Stimulated activated naive CD8-positive, alpha-beta T cell treated with anti-CD3 and anti-CD28 coated beads, Interleukin-15, Interleukin-2, amounts not matched to agents 100 ng/mL and 50 ng/mL, for 24 hours (primary cell): ENCODE measurements around the gene FKBP3.
"Not testable (repeated sequence)": the region's sequence is repeated elsewhere in the genome, so short reads cannot be mapped to it uniquely, and the experiment has no call there.

ENCODE experiments used
- H3K27ac Mint-ChIP-seq: one replicate; pipeline ENCODE4 v1.8.0; 2021; ENCODE audit warnings: mild to moderate bottlenecking, mixed read lengths
- H3K27me3 Mint-ChIP-seq: one replicate; pipeline ENCODE4 v1.8.0; 2021; ENCODE audit warnings: mixed read lengths
- H3K36me3 Mint-ChIP-seq: one replicate; pipeline ENCODE4 v1.8.0; 2021; ENCODE audit warnings: low read depth, mixed read lengths
- H3K4me1 Mint-ChIP-seq: one replicate; pipeline ENCODE4 v1.8.0; 2021; ENCODE audit warnings: low read depth, mixed read lengths
- H3K4me3 Mint-ChIP-seq: one replicate; pipeline ENCODE4 v1.8.0; 2021; ENCODE audit warnings: mild to moderate bottlenecking, mixed read lengths
- H3K9me3 Mint-ChIP-seq: one replicate; pipeline ENCODE4 v1.8.0; 2021; ENCODE audit warnings: mixed read lengths

The FKBP3 gene

DNA sequence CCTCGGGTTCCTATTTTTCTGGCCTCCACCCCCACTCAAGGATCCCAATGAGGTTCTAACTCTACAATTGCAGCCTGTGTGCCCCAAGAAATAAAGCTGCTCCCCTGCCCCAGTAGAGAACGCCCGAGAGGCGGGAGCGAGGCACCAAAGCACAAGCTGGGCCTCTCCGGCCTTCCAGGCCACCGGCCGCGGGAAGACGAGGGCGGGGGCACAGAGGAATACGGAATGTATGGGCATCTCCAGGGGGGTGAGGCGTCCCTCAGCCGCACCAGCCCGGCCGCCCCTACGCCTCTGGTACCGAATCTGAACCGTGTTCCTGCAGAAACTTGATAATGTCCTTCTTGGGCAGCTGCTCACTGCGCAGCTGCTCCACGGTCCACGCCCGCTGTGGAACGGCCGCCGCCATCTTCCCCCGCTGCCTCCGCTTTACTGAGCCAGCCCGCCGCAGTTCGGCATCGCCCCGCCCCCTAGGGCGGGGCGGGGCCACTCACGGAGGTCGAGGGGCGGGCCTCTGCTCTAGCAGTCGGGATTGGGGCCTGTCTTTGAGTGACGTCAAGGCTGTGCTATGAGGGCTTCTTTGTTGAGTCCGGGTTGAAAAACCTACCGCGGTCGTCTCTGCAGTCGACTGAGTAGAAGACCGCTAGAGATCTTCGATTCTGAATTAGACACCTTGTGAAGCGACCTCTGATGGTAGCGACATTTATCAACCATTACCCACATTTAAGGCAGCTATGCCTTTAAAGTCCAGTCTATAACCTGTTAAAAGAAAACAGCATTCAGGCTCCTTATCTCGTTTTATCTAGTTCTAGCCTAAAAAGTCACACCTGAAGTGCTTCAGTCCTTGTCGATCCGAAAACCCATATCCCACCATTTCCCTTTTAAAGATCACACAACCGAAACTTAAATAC is at the start of gene FKBP3:
Gene FKBP3 (minus strand): TSS at position 431 of the 908 bp plus-strand sequence. CDS start 25 bp downstream, at position 406.
- Mint-ChIP-seq H3K27me3 (no peaks in the 10 kb centered on the region), H3K4me3 (peak within 1 kb of the TSS; percentile 97), H3K9me3 (no peaks in the 10 kb centered on the region), H3K36me3 (peaks cover 8% of the 10 kb centered on the region), H3K27ac (peak within 1 kb of the TSS; percentile 96), H3K4me1 (peaks cover 41% of the 10 kb centered on the region)

DNA sequence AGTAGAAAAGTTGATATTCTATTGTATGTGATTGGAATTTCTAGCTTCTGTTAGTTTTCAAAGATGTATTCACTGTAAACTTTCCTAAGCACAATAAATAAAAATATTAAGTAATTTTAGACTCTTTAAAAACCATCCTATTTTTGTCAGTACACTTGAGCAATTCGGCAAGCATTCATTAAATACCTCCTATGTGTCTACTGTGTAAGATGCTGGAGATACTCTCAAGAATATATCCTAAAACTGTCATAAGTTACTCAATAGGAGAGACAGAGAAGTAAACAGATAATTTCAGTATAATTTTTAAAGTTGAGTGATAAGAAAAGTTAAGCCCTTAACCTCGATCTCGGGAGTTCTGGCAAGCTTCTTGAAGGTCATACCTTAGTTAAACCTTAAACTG is 47.5 kb upstream of the FKBP3 start:
- H3K27ac Mint-ChIP-seq = no peak overlapping the region
- no peak overlapping the region for H3K4me3 Mint-ChIP-seq
- H3K4me1 Mint-ChIP-seq = no peaks in the 10 kb centered on the region
- no peaks in the 10 kb centered on the region for H3K27me3 Mint-ChIP-seq
- H3K9me3 Mint-ChIP-seq = no peaks in the 10 kb centered on the region
- H3K36me3 Mint-ChIP-seq = peaks cover 24% of the 10 kb centered on the region

DNA sequence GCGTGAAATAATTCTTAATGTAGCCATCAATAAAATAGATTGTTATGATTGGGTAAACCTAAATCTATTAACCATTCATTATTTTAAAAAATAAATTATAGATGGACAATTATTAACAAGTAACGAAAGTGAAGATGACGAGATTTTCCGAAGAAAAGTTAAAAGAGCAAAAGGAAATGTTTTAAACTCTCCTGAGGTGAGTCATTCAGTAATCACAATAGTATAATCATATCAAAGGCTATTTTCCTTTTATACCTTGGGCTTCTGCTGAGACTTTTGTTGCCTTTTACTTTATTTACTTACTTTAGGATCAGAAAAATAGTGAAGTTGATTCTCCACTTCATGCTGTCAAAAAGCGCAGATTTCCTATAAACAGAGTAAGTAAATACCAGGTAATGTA is 47.0 kb upstream of the FKBP3 start:
- Mint-ChIP-seq H3K9me3 (no peaks in the 10 kb centered on the region), H3K4me1 (no peaks in the 10 kb centered on the region), H3K27me3 (no peaks in the 10 kb centered on the region), H3K27ac (no peak overlapping the region), H3K36me3 (peaks cover 22% of the 10 kb centered on the region), H3K4me3 (no peak overlapping the region)

DNA sequence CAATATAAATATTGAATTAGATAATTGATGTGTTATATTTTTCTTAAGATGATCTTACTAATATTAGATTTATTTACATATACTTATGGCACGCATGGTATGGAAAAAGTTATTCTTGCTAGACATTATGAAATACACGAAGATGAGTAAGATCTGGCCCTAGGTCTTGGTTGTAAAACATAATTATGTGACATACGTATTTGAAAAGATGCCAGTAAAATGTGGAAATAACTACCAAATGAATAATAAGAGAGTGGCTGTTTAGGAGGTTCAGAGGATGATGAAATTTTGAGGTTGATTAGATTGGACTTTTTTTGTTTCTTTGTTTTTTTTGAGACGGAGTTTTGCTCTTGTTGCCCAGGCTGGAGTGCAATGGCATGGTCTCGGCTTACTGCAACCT is 42.8 kb upstream of the FKBP3 start:
- Mint-ChIP-seq H3K36me3 (peaks cover 28% of the 10 kb centered on the region), H3K27me3 (no peaks in the 10 kb centered on the region), H3K9me3 (no peaks in the 10 kb centered on the region), H3K4me3 (no peak overlapping the region), H3K27ac (no peak overlapping the region), H3K4me1 (no peaks in the 10 kb centered on the region)

DNA sequence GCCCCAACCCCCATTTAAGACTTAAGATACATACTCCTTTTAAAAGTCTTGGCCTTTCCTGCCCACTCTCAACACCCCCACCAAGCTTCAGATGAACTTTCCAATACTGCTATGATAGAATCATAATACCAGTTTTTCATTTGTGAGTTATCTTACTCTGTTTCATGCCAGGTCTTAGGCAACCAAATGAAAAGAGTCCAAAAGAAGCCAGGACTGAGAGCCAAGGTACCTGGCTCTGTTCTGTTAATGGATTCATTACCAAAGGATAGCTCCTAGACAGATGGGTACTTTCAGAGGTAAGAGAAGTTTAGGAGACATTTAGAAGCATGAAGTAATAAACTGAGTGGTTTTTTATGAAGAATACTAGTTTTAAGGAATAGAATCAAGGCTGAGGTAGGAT is 35.6 kb upstream of the FKBP3 start:
- Mint-ChIP-seq H3K27me3 (no peaks in the 10 kb centered on the region), H3K27ac (no peak overlapping the region), H3K36me3 (peaks cover 47% of the 10 kb centered on the region), H3K9me3 (no peaks in the 10 kb centered on the region), H3K4me3 (no peak overlapping the region), H3K4me1 (no peaks in the 10 kb centered on the region)

DNA sequence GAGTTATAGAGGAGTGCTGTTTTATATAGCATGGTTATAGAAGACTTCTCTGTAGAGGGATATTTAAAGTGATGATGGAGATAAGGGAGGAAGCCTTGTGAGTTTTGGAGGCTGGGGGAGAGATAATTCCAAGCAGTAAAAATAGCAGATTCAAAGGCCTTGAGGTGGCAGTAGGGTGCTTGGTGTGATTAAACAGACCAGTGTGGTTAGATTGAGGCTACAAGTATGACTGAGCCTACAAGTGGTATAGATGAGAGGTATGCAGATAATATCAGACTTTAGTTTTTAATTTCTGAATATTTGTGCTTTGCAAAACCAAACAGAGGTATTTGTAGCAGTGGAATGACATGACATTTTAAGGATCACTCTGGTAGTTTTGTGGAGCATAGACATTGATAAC is 21.8 kb upstream of the FKBP3 start:
- Mint-ChIP-seq H3K27ac (no peak overlapping the region), H3K4me1 (peaks cover 8% of the 10 kb centered on the region), H3K9me3 (no peaks in the 10 kb centered on the region), H3K27me3 (no peaks in the 10 kb centered on the region), H3K4me3 (no peak overlapping the region), H3K36me3 (peaks cover 26% of the 10 kb centered on the region)

DNA sequence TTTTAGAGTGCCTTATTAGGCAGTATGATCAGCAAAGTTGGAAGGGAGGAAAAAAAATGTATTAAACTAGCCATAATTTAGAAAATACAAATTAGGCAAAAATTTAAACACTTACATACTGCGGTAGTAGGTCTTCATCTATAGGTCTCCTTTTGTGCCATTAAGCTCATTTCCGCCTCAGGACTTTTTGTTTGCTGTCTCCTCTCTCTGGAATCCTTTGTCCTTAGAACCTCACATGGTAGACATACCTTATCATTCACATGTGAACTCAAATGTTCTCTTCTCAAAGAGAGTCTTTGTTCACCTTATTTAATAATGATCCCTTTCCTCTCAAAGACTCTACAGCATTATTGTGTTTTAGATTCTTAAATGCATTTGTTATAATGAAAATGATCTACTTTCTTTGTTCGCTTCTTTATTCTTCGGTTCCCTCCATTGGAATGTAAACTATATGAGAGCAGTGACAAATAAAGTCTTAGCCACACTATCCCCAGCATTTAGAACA is 16.2 kb upstream of the FKBP3 start:
- peaks cover 29% of the 10 kb centered on the region for H3K36me3 Mint-ChIP-seq
- no peaks in the 10 kb centered on the region for H3K27me3 Mint-ChIP-seq
- H3K27ac Mint-ChIP-seq = no peak overlapping the region
- H3K9me3 Mint-ChIP-seq = no peaks in the 10 kb centered on the region
- H3K4me3 Mint-ChIP-seq = no peak overlapping the region
- H3K4me1 Mint-ChIP-seq = no peaks in the 10 kb centered on the region

DNA sequence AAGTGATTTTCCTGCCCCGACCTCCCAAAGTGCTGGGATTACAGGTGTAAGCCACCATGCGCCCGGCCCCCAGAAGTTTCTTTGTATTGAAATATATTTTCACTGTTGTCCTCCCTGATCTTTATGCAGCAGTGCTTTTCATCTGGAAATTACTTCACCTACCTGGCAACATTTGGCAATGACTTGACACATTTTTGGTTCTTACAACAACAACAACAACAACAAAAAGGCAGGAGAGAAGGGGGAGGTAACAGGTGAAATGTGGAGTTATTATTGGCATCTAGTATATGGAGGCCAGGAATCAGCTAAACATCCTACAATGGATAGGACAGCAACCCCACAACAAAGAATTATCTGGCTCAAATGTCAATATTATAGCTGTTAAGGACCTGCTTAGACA is 15.3 kb upstream of the FKBP3 start:
- Mint-ChIP-seq H3K27ac (no peak overlapping the region), H3K4me3 (no peak overlapping the region), H3K36me3 (peaks cover 37% of the 10 kb centered on the region), H3K9me3 (no peaks in the 10 kb centered on the region), H3K4me1 (no peaks in the 10 kb centered on the region), H3K27me3 (no peaks in the 10 kb centered on the region)

DNA sequence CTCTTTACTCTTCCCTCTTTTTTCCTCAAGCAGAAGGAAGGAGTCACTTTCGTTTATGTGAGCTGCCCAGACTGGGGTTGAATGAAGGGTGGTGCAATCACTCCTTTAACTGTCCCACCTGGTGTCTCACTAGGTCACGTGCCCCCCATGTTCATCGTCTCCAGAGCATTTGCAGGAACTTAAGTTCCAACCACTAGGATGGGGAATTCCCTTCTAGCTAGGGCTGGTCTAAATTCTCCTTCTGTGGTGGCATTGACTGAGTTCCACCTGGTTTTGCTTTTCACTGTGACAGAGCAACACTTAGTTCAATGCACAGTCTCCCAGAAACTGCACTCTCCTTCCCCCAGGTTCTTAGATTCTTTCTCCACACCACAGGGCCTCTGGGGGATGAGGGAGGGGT is 10.9 kb upstream of the FKBP3 start:
- no peaks in the 10 kb centered on the region for H3K27me3 Mint-ChIP-seq
- H3K36me3 Mint-ChIP-seq = peaks cover 46% of the 10 kb centered on the region
- H3K4me3 Mint-ChIP-seq = no peak overlapping the region
- no peaks in the 10 kb centered on the region for H3K9me3 Mint-ChIP-seq
- H3K27ac Mint-ChIP-seq = no peak overlapping the region
- H3K4me1 Mint-ChIP-seq = peaks cover 7% of the 10 kb centered on the region

DNA sequence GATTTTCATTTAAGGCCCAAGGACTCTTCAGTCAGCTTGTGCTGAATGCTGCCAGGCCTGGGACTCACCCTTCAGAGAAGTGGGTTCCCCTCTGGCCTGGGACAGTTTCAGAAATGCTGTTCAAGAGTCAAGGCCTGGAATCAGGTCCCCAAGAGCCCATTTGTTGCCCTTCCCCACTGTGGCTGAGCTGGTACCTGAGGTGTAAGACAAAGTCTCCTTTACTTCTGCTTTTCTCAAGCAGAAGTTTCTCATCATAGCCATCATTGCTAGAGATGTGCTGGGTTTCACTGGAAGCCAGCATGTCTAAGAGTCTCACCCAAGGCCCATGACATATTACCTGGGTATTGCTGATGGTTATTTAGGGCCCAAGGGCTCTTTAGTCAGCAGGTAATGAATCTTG is 10.4 kb upstream of the FKBP3 start:
- Mint-ChIP-seq H3K27ac (no peak overlapping the region), H3K4me1 (peaks cover 10% of the 10 kb centered on the region), H3K27me3 (no peaks in the 10 kb centered on the region)

DNA sequence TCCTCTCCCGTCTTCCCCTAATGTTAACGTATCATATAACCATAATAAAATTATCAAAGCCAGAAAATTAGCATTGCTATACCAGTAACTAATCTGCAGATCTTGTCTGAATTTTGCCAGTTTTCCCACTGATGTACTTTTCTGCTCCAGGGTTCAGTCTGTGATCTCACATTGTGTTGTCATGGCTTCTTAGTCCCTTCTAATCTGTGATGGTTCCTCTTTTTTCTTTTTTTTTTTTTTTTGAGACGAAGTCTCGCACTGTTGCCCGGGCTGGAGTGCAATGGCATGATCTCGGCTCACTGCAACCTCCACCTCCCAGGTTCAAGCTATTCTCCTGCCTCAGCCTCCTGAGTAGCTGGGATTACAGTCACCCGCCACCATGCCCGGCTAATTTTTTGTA is 7.8 kb upstream of the FKBP3 start:
- Mint-ChIP-seq H3K4me1 (peaks cover 30% of the 10 kb centered on the region), H3K36me3 (peaks cover 38% of the 10 kb centered on the region)
- H3K4me3 Mint-ChIP-seq, H3K27me3 Mint-ChIP-seq, H3K27ac Mint-ChIP-seq, H3K9me3 Mint-ChIP-seq: not testable (repeated sequence)

More for the DNA sequence above, 10.4 kb upstream of the FKBP3 start:
- H3K9me3 Mint-ChIP-seq = no peaks in the 10 kb centered on the region
- H3K4me3 Mint-ChIP-seq = no peak overlapping the region
- peaks cover 48% of the 10 kb centered on the region for H3K36me3 Mint-ChIP-seq

DNA sequence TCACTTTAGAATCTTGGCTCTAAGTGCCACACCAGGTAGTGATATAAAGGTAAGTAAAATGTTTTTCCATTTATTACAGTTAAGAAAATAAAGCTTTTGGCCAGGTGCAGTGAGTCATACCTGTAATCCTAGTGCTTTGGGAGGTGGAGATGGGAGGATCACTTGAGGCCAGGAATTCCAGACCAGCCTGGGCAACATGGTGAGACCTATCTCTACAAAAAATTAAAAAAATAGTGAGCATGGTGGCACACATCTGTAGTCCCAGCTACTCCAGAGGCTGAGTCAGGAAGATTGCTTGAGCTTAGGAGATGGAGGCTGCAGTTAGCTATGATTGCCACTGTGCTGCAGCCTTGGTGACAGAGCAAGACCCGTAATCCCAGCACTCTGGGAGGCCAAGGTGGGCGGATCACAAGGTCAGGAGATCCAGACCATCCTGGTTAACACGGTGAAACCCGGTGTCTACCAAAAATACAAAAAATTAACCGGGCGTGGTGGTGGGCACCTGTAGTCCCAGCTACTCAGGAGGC is 6.4 kb upstream of the FKBP3 start:
- H3K36me3 Mint-ChIP-seq = peaks cover 29% of the 10 kb centered on the region
- H3K27me3 Mint-ChIP-seq = no peaks in the 10 kb centered on the region
- H3K27ac Mint-ChIP-seq = no peak overlapping the region
- no peaks in the 10 kb centered on the region for H3K9me3 Mint-ChIP-seq
- H3K4me3 Mint-ChIP-seq = no peak overlapping the region
- H3K4me1 Mint-ChIP-seq = peaks cover 32% of the 10 kb centered on the region

DNA sequence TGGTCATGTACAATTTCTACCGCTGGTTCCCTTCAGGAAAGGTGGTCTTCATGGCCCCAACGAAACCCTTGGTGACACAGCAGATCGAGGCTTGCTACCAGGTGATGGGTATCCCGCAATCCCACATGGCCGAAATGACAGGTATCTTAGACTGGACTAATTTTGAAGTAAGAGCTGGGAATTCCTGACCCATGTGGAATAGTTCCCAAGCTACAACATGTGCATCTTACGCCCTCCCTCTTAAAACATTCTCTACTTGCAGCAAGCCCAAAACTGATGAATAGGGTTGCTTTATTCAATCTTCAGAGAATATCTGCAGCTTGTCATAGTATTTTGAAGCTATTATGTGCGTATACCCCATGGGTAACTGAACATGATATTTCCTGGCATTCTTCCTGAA is 2.1 kb upstream of the FKBP3 start:
- Mint-ChIP-seq H3K4me3 (peak overlapping the region; percentile 97), H3K4me1 (peaks cover 43% of the 10 kb centered on the region), H3K9me3 (no peaks in the 10 kb centered on the region), H3K36me3 (peaks cover 11% of the 10 kb centered on the region), H3K27me3 (no peaks in the 10 kb centered on the region), H3K27ac (peak overlapping the region; percentile 94)

DNA sequence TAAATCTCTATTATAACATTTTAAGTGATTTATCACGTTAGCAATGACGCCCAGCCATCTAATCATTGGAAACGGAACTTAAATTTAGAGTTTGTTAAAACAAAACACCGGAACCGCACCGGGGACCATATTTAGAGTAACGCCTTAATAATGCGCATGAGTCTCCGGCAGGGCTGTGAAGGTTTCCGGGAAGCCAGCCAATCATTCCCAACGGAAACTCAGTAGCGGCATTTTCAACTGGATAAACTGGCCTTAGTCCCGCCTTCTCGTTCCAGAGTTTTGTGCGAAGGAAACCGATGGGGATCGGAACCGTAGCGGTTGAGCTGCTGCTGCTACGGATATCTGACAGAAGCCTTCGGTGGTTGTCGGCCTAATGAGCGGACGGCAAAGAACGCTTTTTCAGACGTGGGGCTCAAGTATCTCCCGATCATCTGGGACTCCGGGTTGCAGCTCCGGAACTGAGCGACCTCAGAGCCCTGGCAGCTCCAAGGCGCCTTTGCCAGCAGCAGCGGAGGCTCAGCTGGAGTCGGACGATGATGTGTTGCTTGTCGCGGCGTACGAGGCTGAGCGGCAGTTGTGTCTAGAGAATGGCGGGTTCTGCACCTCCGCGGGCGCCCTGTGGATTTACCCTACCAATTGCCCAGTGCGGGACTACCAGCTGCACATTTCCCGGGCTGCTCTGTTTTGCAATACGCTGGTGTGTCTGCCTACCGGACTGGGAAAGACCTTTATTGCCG is 1.5 kb upstream of the FKBP3 start, which contains the start of gene FANCM:
Gene FANCM (plus strand): TSS at position 272 of the 737 bp plus-strand sequence. CDS start 102 bp downstream, at position 374.
- Mint-ChIP-seq H3K27ac (peak within 1 kb of the TSS; percentile 94), H3K9me3 (no peaks in the 10 kb centered on the region), H3K36me3 (peaks cover 11% of the 10 kb centered on the region), H3K27me3 (no peaks in the 10 kb centered on the region), H3K4me3 (peak within 1 kb of the TSS; percentile 97), H3K4me1 (peaks cover 43% of the 10 kb centered on the region)

DNA sequence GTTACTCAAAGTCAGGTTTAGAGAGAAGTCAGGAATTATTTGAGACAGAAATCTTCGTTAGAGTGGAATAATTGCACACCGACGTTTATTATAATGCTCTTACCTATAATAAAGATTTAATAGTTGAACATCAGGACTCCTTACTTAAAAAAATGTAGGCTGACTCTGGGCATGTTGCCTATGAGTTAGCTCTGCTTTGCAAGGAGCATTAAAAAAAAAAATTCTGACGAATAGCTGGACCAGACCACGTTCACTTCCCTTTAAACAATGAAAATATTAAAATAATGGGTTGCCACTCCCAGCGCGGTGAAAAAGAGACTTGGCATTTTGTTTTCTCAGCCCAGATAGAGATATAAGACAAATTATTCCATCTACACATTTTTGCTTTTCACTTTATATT is 875 bp upstream of the FKBP3 start:
- peak overlapping the region; percentile 97 for H3K4me3 Mint-ChIP-seq
- H3K36me3 Mint-ChIP-seq = peaks cover 5% of the 10 kb centered on the region
- peak overlapping the region; percentile 94 for H3K27ac Mint-ChIP-seq
- H3K4me1 Mint-ChIP-seq = peaks cover 40% of the 10 kb centered on the region
- H3K9me3 Mint-ChIP-seq = no peaks in the 10 kb centered on the region
- H3K27me3 Mint-ChIP-seq = no peaks in the 10 kb centered on the region
